Caco-2 (cell line): ENCODE results near the gene DNM2. TPM values are rescaled to one million over a fixed set of nuclear protein-coding genes. Genes with fewer than 3 reads are reported as not detected.

Source experiments
- BruUV-seq: library from RNA; stranded (reverse); fragments of 400-500 nt; replicated peaks from 2 replicates; lab custom pipeline; 2021; lab: Mats Ljungman, UMichigan
- CTCF ChIA-PET: fragments of 300-600 bp; sonication (Branson Sonifier 250); formaldehyde crosslinking; loops from one replicate; lab custom pipeline; 2022; ENCODE audit warnings: antibody characterized with exemption; lab: Charles Lee
- POLR2A ChIA-PET: fragments of 300-600 bp; sonication (Branson Sonifier 250); formaldehyde crosslinking; loops from one replicate; lab custom pipeline; 2022; ENCODE audit warnings: antibody characterized with exemption; lab: Charles Lee
- DNase-seq, 2 experiments: peaks; one replicate each; pipeline versions ENCODE4 v3.0.0 to v3.0.0-alpha.2; 2020 to 2022
- H3K27me3 ChIP-seq: replicated peaks from 2 replicates; pipeline ENCODE4 v1.6.0; 2011; ENCODE audit warnings: low read length; ENCODE audit not compliant: control insufficient read depth, insufficient read depth
- H3K36me3 ChIP-seq: 2 replicates; pipeline ENCODE4 v1.5.1; 2011; ENCODE audit warnings: low read length; ENCODE audit not compliant: control insufficient read depth, insufficient read depth
- H3K4me1 ChIP-seq: fragments of 250-450 bp; sonication (Bioruptor Pico); 2 replicates; pipeline ENCODE4 v1.5.1; 2020; ENCODE audit warnings: mild to moderate bottlenecking
- H3K4me3 ChIP-seq: 2 replicates; pipeline ENCODE4 v1.5.1; 2011; ENCODE audit warnings: low read depth, mild to moderate bottlenecking, control low read depth, low read length
- H3K9me3 ChIP-seq: fragments of 250-450 bp; sonication (Bioruptor Pico); 2 replicates; pipeline ENCODE4 v1.5.1; 2020; ENCODE audit warnings: mild to moderate bottlenecking, moderate library complexity
- H3K27ac Mint-ChIP-seq: one replicate; pipeline ENCODE4 v1.8.0; 2022; ENCODE audit warnings: mixed read lengths; ENCODE audit not compliant: unreplicated experiment
- H3K27me3 Mint-ChIP-seq: one replicate; pipeline ENCODE4 v1.8.0; 2022; ENCODE audit warnings: mixed read lengths; ENCODE audit not compliant: insufficient read depth, unreplicated experiment
- H3K36me3 Mint-ChIP-seq: one replicate; pipeline ENCODE4 v1.8.0; 2022; ENCODE audit warnings: mild to moderate bottlenecking, mixed read lengths; ENCODE audit not compliant: insufficient read depth, unreplicated experiment
- H3K4me1 Mint-ChIP-seq: one replicate; pipeline ENCODE4 v1.8.0; 2022; ENCODE audit warnings: low read depth, mixed read lengths; ENCODE audit not compliant: unreplicated experiment
- H3K4me3 Mint-ChIP-seq: one replicate; pipeline ENCODE4 v1.8.0; 2022; ENCODE audit warnings: mild to moderate bottlenecking, moderate library complexity, mixed read lengths; ENCODE audit not compliant: unreplicated experiment
- H3K9me3 Mint-ChIP-seq: one replicate; pipeline ENCODE4 v1.8.0; 2022; ENCODE audit warnings: mixed read lengths; ENCODE audit not compliant: unreplicated experiment
- intact Hi-C: fragments of 100-400 bp; cut with micrococcal nuclease; formaldehyde crosslinking; loops from one replicate; pipeline ENCODE4 v1.10.0; 2022; ENCODE audit not compliant: unreplicated experiment
- total RNA-seq: library from RNA; stranded (reverse); gene quantifications from 2 replicates; pipeline ENCODE4 v1.2.3, GENCODE V29; 2022
- TF ChIP-seq, protein P1 (sequence below), 2 experiments: fragments of 200-600 bp in 1 of 2; IDR thresholded peaks; 1 replicate in 1 of 2; 2 replicates in 1 of 2; pipeline versions ENCODE4 v1.5.1 to v1.8.0; 2011 to 2022; ENCODE audit warnings: antibody characterized with exemption in 1 of 2, control low read depth in 1 of 2, inconsistent platforms in 1 of 2, low read depth in 1 of 2, low read length in 1 of 2, mild to moderate bottlenecking in 1 of 2, moderate library complexity in 1 of 2; ENCODE audit not compliant: insufficient read depth in 1 of 2, severe bottlenecking in 1 of 2, unreplicated experiment in 1 of 2

Gene DNM2
- total RNA-seq, 1 experiment from 2014 or later: 137 TPM

DNA sequence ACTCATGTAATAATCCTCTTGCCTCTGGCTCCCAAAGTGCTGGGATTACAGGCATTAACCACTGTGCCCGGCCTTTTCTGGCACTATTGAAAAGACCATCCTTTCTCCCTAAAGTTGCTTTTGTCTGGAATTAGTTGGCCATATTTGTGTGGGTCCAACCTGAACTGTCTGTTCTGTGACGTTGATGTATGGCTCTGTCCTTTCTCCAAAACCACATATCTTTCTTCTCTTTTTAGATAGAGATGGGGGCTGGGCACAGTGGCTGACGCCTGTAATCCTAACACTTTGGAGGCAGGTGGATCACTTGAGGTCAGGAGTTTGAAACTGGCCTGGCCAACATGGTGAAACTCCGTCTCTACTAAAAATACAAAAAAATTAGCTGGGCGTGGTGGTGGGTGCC lies 17.9 kb downstream of the DNM2 start:
- POLR2A ChIA-PET: no interaction called here

DNA sequence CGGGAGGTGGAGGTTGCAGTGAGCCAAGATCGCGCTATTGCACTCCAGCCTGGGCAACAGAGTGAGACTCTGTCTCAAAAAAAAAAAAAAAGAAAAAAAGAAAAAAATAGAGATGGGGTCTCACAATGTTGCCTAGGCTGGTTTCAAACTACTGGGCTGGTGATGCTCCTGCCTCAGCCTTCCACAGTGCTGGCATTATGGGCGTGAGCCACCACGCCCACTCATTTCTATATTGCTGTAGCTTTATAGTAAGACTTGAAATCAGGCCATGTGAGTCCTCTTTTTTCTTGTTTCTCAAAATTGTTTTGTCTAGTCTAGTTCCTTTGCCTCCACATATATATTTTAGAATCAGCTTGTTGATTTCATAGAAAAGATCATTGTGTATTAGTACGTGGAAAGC lies 18.3 kb downstream of the DNM2 start:
- Mint-ChIP-seq H3K4me3 (no peak overlapping the region), H3K27ac (no peak overlapping the region), H3K36me3 (peaks cover 37% of the 10 kb centered on the region), H3K9me3 (no peaks in the 10 kb centered on the region), H3K4me1 (no peaks in the 10 kb centered on the region), H3K27me3 (no peaks in the 10 kb centered on the region)
- 0 out of 2 replicates have a peak, but pooled peaks cover 5% of the 10 kb centered on the region for H3K9me3 ChIP-seq
- CTCF ChIA-PET: no interaction called here
- no peaks in the 10 kb centered on the region for H3K36me3 ChIP-seq
- POLR2A ChIA-PET: no interaction called here
- BruUV-seq: no TSS peak
- H3K4me3 ChIP-seq: no peak overlapping the region
- DNase-seq: no peak
- TF ChIP-seq, protein P1, sequence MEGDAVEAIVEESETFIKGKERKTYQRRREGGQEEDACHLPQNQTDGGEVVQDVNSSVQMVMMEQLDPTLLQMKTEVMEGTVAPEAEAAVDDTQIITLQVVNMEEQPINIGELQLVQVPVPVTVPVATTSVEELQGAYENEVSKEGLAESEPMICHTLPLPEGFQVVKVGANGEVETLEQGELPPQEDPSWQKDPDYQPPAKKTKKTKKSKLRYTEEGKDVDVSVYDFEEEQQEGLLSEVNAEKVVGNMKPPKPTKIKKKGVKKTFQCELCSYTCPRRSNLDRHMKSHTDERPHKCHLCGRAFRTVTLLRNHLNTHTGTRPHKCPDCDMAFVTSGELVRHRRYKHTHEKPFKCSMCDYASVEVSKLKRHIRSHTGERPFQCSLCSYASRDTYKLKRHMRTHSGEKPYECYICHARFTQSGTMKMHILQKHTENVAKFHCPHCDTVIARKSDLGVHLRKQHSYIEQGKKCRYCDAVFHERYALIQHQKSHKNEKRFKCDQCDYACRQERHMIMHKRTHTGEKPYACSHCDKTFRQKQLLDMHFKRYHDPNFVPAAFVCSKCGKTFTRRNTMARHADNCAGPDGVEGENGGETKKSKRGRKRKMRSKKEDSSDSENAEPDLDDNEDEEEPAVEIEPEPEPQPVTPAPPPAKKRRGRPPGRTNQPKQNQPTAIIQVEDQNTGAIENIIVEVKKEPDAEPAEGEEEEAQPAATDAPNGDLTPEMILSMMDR (IDR thresholded peaks at IDR 0.05; ENCODE audit: insufficient read depth in 1 of 2, low read depth in 1 of 2, low read length in 1 of 2, severe bottlenecking in 1 of 2, unreplicated experiment in 1 of 2): no peak
- H3K4me1 ChIP-seq: peaks cover 7% of the 10 kb centered on the region; the same call in 1 of the 2 replicates
- H3K27me3 ChIP-seq: no peaks in the 10 kb centered on the region
- intact Hi-C loops: no loop called here

More for the DNA sequence above, 17.9 kb downstream of the DNM2 start:
- Mint-ChIP-seq H3K27ac (no peak overlapping the region), H3K27me3 (no peaks in the 10 kb centered on the region), H3K4me3 (no peak overlapping the region), H3K9me3 (no peaks in the 10 kb centered on the region), H3K4me1 (no peaks in the 10 kb centered on the region), H3K36me3 (peaks cover 36% of the 10 kb centered on the region)
- Histone ChIP-seq H3K4me3 (no peak overlapping the region), H3K27me3 (no peaks in the 10 kb centered on the region), H3K36me3 (no peaks in the 10 kb centered on the region), H3K4me1 (peaks cover 4% of the 10 kb centered on the region; the same call in 1 of the 2 replicates), H3K9me3 (0 out of 2 replicates have a peak, but pooled peaks cover under 1% of the 10 kb centered on the region)
- TF ChIP-seq, protein P1 (IDR thresholded peaks at IDR 0.05; ENCODE audit: insufficient read depth in 1 of 2, low read depth in 1 of 2, low read length in 1 of 2, severe bottlenecking in 1 of 2, unreplicated experiment in 1 of 2): no peak
- DNase-seq: no peak
- intact Hi-C loops: no loop called here
- BruUV-seq: no TSS peak
- CTCF ChIA-PET: no interaction called here

DNA sequence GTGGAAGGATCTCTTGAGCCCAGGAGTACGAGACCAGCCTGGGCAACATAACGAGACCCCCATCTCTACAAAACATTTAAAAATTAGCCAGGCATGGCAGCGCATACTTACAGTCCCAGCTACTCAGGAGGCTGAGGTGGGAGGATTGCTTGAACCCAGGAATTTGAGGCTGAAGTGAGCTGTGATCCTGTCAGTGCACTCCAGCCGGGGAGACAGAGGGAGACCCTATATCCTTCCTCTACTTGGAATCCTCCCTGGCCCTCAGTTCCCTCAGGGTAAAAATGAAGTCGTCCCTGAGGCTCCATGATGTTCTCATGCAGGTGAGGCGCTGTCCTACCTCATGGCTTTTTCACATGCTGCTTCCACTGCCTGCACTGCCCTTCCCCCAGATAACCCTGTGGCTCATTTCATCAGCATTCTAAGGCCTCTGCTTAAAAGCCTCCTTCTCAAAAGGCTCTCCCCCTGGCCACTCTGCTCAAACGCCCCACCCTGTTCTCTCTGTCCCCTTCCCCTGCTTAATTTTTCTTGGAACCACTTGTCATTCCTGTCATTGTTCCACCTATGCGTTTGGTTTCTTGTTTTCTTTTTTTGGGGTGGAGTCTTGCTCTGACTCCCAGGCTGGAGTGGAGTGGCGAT lies 19.2 kb downstream of the DNM2 start:
- no peak overlapping the region for H3K4me3 ChIP-seq
- intact Hi-C loops: no loop called here
- Mint-ChIP-seq H3K9me3 (no peaks in the 10 kb centered on the region), H3K27me3 (no peaks in the 10 kb centered on the region), H3K27ac (no peak overlapping the region), H3K4me1 (no peaks in the 10 kb centered on the region), H3K36me3 (peaks cover 37% of the 10 kb centered on the region), H3K4me3 (no peak overlapping the region)
- ChIA-PET POLR2A (no interaction called here), CTCF (no interaction called here)
- H3K27me3 ChIP-seq: no peaks in the 10 kb centered on the region
- no peaks in the 10 kb centered on the region for H3K36me3 ChIP-seq
- peaks cover 7% of the 10 kb centered on the region; the same call in 1 of the 2 replicates for H3K4me1 ChIP-seq
- no TSS peak for BruUV-seq
- H3K9me3 ChIP-seq: 0 out of 2 replicates have a peak, but pooled peaks cover 5% of the 10 kb centered on the region
- no peak for DNase-seq
- TF ChIP-seq, protein P1 (IDR thresholded peaks at IDR 0.05; ENCODE audit: insufficient read depth in 1 of 2, low read depth in 1 of 2, low read length in 1 of 2, severe bottlenecking in 1 of 2, unreplicated experiment in 1 of 2): no peak
